Esophagus (tissue), 2 donors: ENCODE measurements around the gene CNOT10. TPM values are rescaled to one million over a fixed set of nuclear protein-coding genes. Genes with fewer than 3 reads are reported as not detected.

ENCODE experiments used
- H3K27ac ChIP-seq, 2 donors: one replicate each; pipeline ENCODE4 v1.5.1; 2013; ENCODE audit warnings: low read depth in 2 of 2, mild to moderate bottlenecking in 2 of 2, inconsistent platforms in 1 of 2, low read length in 1 of 2, moderate library complexity in 1 of 2
- H3K27me3 ChIP-seq, 2 donors: one replicate each; pipeline ENCODE4 v1.6.1; 2013; ENCODE audit warnings: low read length in 2 of 2, control low read depth in 1 of 2, mild to moderate bottlenecking in 1 of 2; ENCODE audit not compliant: insufficient read depth in 2 of 2, control insufficient read depth in 1 of 2
- H3K36me3 ChIP-seq, 2 donors: one replicate each; pipeline ENCODE4 v1.6.1; 2013; ENCODE audit warnings: low read length in 1 of 2; ENCODE audit not compliant: control insufficient read depth in 2 of 2, insufficient read depth in 2 of 2
- H3K4me1 ChIP-seq, 2 donors: one replicate each; pipeline ENCODE4 v1.6.1; 2013; ENCODE audit warnings: low read length in 1 of 2; ENCODE audit not compliant: control insufficient read depth in 2 of 2, insufficient read depth in 2 of 2
- H3K4me3 ChIP-seq, 2 donors: one replicate each; pipeline ENCODE4 v1.5.1; 2013; ENCODE audit warnings: low read length in 2 of 2, mild to moderate bottlenecking in 2 of 2, low read depth in 1 of 2, moderate library complexity in 1 of 2
- H3K9me3 ChIP-seq, 2 donors: one replicate each; pipeline ENCODE4 v1.6.1; 2013; ENCODE audit warnings: mild to moderate bottlenecking in 2 of 2, low read depth in 1 of 2, low read length in 1 of 2, moderate library complexity in 1 of 2; ENCODE audit not compliant: control insufficient read depth in 2 of 2, insufficient read depth in 1 of 2
- WGBS, 2 donors: extraction: QIAGEN DNeasy Blood & Tissue Kit; methylation state at CpG; one replicate each; pipeline ENCODE4 v1.1.7; 2013; 5-methylcytosine and 5-hydroxymethylcytosine counted together
- polyA plus RNA-seq, 2 donors: library from polyadenylated mRNA; stranded (reverse); fragments of 200-250 nt; gene quantifications; one replicate each; pipeline ENCODE4 v1.2.3, GENCODE V29; 2013
- donor health status: healthy with polysubstance abuse.
- donor health status: Bipolar disorder and iron deficiency.

The CNOT10 gene
- polyA plus RNA-seq, 2 donors, result 11.7 to 12.8 TPM

DNA sequence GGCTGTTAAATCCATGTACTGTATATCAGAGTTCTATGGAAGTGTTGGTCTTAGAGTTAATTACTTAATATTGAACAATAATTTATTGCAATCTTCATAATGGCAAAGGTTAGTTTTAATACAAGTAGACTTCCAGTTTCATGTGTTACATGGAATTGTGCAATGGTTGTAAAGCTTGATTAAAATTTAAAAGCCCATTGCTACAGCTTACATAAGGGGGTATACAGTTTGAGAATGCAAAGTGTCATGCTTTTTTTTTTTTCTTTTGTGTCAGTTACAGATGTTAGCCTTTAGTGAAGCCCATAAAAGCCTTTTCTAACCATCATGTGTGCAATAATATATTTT lies 22.0 kb downstream of the CNOT10 start:
- H3K36me3 ChIP-seq, result peaks cover 0 to 4% of the 10 kb centered on the region in 2 donors
- H3K4me1 ChIP-seq, result no peaks in the 10 kb centered on the region
- no peak overlapping the region for H3K4me3 ChIP-seq
- no peaks in the 10 kb centered on the region for H3K9me3 ChIP-seq
- no peak overlapping the region for H3K27ac ChIP-seq
- H3K27me3 ChIP-seq, result no peaks in the 10 kb centered on the region

DNA sequence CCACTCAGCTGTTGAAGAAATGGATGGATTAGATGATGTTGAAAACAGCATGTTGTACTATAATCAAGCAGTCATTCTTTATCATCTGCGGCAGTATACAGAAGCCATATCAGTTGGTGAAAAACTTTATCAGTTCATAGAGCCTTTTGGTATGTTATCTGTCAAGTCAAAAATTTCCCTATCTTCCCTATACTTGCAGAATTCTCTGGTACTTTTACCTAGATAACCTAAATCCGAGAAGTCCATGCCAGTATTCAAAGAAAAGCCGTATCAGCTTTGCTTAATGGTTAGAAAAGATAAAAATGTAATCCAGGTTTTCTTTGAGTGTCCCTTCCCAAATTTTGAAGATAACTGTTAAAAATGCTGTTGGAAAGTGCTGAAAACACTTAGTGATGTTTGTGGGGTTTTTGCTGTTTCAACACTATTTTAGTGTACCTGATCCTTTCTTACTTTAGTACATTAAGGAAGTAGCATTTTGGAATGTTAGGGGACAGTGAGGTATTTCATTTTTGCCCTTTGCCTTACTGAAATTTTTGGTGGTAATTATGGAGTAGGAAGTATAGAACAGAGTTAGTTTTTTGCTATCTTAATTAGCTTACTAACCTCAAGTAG lies 23.8 kb downstream of the CNOT10 start:
- 92 to 97% methylated on average over 3 of the region's 3 CpGs for WGBS, 2 donors
- no peaks in the 10 kb centered on the region for H3K27me3 ChIP-seq
- no peak overlapping the region for H3K27ac ChIP-seq
- H3K36me3 ChIP-seq, result peaks cover 0 to 4% of the 10 kb centered on the region in 2 donors
- no peaks in the 10 kb centered on the region for H3K4me1 ChIP-seq
- H3K9me3 ChIP-seq, result no peaks in the 10 kb centered on the region
- no peak overlapping the region for H3K4me3 ChIP-seq

DNA sequence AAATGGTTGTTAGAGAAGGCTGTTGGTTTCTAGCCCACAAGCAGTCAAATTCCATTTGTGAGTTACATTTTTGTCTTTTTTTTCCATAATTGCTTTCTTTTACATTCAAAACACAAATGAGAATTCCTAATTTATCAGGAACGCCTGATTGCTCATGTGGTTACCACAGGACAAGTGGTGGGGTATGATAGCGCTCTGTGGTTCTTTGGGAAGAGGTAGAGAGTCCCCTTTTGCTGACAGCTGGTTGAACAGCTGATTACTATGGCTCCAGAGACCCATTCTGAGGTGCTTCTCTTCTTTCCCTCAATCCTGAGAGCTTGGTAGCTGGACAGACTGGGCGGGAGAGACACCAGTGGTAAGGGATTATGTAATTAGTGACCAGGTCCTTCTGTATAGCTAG lies 24.4 kb downstream of the CNOT10 start:
- peaks cover 0 to 4% of the 10 kb centered on the region in 2 donors for H3K36me3 ChIP-seq
- H3K9me3 ChIP-seq, result no peaks in the 10 kb centered on the region
- no peak overlapping the region for H3K4me3 ChIP-seq
- no peak overlapping the region for H3K27ac ChIP-seq
- H3K4me1 ChIP-seq, result no peaks in the 10 kb centered on the region
- no peaks in the 10 kb centered on the region for H3K27me3 ChIP-seq
- WGBS, 2 donors, result 96 to 97% methylated on average over 3 of the region's 3 CpGs

DNA sequence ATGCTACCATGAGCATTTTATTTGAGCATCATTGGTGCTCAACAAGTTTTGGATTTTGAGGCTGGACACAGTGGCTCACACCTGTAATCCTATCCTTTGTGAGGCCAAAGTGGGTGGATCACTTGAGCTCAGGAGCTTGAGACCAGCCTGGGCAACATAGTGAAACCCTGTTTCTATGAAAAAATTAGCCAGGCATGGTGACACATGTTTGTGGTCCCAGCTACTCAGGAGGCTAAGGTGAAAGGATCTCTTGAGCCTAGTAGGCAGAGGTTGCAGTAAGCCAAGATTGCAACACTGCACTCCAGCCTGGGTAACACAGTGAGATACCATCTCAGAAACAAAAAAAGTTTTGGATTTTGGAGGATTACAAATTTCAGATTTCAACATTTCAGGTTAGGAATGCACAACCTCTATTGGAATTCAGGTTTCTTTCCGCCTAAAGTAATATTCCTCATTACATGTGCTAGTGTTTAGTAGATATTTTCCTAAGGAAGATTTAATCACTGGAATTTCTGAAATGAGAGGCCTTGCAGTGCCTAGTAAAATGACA lies 27.6 kb downstream of the CNOT10 start:
- Histone ChIP-seq H3K36me3 (peaks cover 0 to 4% of the 10 kb centered on the region in 2 donors), H3K27me3 (no peaks in the 10 kb centered on the region), H3K4me1 (no peaks in the 10 kb centered on the region), H3K9me3 (no peaks in the 10 kb centered on the region), H3K27ac (no peak overlapping the region), H3K4me3 (no peak overlapping the region)
- 96 to 97% methylated on average over 1 of the region's 1 CpG for WGBS, 2 donors

DNA sequence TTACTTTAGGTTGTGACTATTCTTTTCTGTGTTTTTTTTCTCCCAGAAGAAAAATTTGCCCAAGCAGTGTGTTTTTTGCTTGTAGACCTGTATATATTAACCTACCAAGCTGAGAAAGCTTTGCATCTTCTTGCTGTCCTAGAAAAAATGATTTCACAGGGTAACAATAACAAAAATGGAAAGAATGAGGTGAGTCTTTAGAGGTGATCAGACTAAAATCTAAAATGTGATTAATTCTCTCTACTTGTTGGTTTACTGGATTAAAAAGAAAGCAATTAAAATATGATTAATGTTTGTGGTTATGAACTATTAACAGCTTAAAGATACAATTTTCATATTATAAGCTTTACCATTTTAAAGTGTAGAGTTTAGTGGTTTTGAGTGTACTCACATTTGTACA lies 28.2 kb downstream of the CNOT10 start:
- Histone ChIP-seq H3K9me3 (no peaks in the 10 kb centered on the region), H3K27me3 (no peaks in the 10 kb centered on the region), H3K4me3 (no peak overlapping the region), H3K4me1 (no peaks in the 10 kb centered on the region), H3K36me3 (peaks cover 0 to 4% of the 10 kb centered on the region in 2 donors), H3K27ac (no peak overlapping the region)

DNA sequence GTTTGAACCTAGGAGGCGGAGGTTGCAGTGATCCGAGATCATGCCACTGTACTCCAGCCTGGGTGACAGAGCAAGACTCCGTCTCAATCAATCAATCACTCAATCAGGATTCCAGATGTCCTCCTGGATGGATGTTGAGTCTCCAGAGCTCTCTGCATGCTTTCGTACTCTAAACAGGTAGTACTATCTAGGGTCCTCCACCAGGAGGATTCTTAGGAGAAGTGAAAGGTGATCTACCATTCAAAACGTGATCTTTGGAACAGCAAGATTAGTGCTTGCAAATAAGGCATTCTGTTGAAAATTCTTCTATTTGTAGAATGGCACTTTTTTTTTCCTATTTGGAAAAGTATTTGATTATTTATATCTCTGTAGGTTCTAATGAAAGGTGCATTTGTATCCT lies 34.3 kb downstream of the CNOT10 start:
- WGBS, 2 donors, result 89 to 91% methylated on average over 5 of the region's 5 CpGs
- Histone ChIP-seq H3K4me1 (no peaks in the 10 kb centered on the region), H3K27me3 (no peaks in the 10 kb centered on the region), H3K36me3 (peaks cover 0 to 4% of the 10 kb centered on the region in 2 donors), H3K9me3 (no peaks in the 10 kb centered on the region), H3K4me3 (no peak overlapping the region), H3K27ac (no peak overlapping the region)

DNA sequence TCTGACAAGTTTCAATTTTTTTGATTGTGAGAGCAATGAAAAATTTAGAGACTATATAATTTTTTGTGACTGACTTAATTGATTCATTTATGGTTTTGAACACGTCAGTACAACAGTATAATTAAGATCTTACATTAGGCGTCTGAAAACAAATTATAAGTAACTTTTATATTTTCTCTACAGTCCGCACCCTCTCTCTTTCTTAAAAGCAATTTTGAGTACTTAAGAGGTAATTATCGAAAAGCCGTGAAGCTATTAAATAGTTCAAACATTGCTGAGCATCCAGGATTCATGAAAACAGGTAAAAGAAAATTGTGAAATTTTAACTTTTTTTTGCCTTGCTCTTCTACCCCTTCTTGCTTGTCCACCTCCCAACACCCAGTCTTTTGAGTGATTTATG lies 34.9 kb downstream of the CNOT10 start:
- no peaks in the 10 kb centered on the region for H3K9me3 ChIP-seq
- H3K36me3 ChIP-seq, result peaks cover 0 to 4% of the 10 kb centered on the region in 2 donors
- WGBS, 2 donors, result 94% methylated on average over 5 of the region's 5 CpGs
- H3K4me1 ChIP-seq, result no peaks in the 10 kb centered on the region
- H3K4me3 ChIP-seq, result no peak overlapping the region
- no peaks in the 10 kb centered on the region for H3K27me3 ChIP-seq
- H3K27ac ChIP-seq, result no peak overlapping the region

DNA sequence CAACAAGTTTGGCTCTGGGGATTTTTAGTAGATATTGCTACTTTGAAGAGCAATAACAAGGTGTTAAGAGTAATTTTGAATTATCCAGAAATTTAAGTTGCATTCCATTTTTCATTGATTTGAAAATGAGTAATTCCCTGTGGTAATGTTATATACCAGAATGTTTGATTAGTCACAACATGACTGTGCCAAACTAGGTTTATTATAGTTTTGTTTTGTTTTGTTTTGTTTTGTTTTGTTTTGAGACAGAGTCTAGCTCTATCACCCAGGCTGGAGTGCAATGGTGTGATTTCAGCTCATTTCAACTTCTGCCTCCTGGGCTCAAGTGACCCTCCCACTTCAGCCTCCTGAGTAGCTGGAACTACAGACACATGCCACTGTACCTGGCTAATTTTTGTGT lies 40.7 kb downstream of the CNOT10 start:
- no peak overlapping the region for H3K27ac ChIP-seq
- no peak overlapping the region for H3K4me3 ChIP-seq
- H3K4me1 ChIP-seq, result no peaks in the 10 kb centered on the region
- H3K9me3 ChIP-seq, result no peaks in the 10 kb centered on the region
- H3K36me3 ChIP-seq, result peaks cover 0 to 13% of the 10 kb centered on the region in 2 donors
- H3K27me3 ChIP-seq, result no peaks in the 10 kb centered on the region

DNA sequence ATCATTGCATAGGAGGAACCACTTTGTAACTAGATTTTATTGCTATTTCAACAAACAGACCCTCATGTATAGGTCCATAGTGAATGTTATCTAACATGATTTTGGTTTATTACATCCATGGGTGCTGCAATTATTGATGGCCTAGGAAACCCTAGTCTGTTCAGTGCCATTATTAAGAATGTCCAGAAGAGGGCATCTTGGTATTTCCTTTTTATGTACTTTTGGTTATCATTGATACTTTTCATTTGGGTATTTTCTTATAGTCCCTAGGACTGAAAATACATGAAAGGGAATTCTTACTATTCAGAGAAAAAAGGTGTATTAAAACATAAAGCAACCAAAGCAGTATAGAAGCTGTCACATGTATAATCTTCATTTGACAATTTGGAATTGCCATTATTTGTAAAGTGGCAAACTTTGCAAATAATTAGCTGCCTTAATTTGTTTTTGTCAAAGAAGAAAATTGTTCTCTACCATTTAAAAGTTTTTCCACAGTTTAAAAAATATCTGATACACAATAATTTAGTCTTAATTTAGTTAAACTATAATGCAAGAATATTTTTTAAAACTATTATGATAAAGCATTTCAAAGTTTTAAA lies 48.7 kb downstream of the CNOT10 start:
- Histone ChIP-seq H3K4me3 (no peak overlapping the region), H3K27ac (no peak overlapping the region), H3K27me3 (no peaks in the 10 kb centered on the region), H3K9me3 (no peaks in the 10 kb centered on the region), H3K4me1 (no peaks in the 10 kb centered on the region), H3K36me3 (peaks cover 0 to 2% of the 10 kb centered on the region in 2 donors)

DNA sequence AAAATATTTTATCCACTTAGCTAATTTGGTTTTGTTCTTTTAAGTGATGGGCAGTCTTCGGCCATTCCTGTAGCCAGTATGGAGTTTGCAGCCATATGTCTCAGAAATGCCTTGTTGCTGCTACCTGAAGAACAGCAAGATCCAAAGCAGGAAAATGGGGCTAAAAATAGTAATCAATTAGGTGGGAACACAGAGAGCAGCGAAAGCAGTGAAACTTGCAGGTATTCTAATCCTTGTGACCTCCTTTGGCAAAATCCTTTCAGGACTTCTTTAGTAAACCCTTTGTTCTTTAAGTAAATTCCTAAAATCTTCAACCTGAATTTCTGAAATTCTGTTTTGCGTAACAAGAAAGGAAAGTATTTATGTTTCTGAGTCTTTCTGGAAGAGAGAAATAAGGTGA lies 49.8 kb downstream of the CNOT10 start:
- no peak overlapping the region for H3K27ac ChIP-seq
- H3K9me3 ChIP-seq, result no peaks in the 10 kb centered on the region
- no peaks in the 10 kb centered on the region for H3K36me3 ChIP-seq
- WGBS, 2 donors, result 96 to 99% methylated on average over 3 of the region's 3 CpGs
- H3K4me3 ChIP-seq, result no peak overlapping the region
- H3K4me1 ChIP-seq, result no peaks in the 10 kb centered on the region
- H3K27me3 ChIP-seq, result no peaks in the 10 kb centered on the region
